NCI-H1436 (cell line): ENCODE data around the gene ETS2.

Experiments used
- DNase-seq: peaks from one replicate; lab custom pipeline; 2025; lab: John Stamatoyannopoulos, UW

ETS2 gene

GRCh38 chr21:38805328-38806152, at the start of gene ETS2:
Gene ETS2, plus strand, starts transcription at chr21:38805929. Its CDS starts 4,106 bp downstream, at chr21:38810035.
- peak; percentile 86 for DNase-seq

DNA sequence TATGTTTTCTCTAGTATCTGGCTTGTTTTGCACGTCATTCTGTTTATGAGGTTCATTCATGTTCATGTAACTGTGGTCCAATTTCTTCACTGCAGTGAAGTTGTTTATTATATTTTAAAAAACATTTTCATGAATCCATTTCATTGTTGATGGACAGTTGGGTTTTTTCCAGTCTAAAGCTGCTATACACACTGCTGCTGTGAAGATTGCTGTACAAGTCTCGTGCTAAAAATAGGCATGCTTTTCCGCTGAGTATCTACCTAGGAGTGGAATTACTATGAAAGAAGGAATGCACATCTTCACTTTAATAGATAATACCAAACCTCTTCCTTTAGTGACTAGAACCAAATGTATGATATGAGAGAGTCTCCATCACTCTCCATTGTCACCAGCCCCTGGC, 49.0 kb upstream of the ETS2 start:
- DNase-seq = no peak

- no peak for DNase-seq
These were observed 47.1 kb upstream of the ETS2 start for GRCh38 chr21:38758501-38759214.

DNA sequence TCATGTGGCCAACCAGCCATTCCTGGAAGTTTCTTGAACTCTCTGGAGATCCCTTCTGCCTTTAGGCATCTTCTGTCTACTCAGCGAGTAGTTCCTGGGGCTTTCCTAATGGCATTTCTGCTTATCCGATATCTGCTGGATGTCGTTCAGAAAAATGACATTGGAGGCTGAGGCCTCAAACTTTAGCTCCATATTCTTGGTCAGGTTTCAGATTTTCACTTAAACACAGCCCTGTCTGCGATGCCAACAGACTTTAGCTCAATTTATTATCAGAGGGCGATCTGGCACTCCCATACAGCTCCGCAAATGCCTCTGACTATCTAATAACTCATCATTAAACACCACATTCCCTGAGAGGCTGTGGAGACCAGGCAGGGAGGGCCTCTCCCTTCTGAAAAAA, 46.3 kb upstream of the ETS2 start:
- no peak for DNase-seq

DNA sequence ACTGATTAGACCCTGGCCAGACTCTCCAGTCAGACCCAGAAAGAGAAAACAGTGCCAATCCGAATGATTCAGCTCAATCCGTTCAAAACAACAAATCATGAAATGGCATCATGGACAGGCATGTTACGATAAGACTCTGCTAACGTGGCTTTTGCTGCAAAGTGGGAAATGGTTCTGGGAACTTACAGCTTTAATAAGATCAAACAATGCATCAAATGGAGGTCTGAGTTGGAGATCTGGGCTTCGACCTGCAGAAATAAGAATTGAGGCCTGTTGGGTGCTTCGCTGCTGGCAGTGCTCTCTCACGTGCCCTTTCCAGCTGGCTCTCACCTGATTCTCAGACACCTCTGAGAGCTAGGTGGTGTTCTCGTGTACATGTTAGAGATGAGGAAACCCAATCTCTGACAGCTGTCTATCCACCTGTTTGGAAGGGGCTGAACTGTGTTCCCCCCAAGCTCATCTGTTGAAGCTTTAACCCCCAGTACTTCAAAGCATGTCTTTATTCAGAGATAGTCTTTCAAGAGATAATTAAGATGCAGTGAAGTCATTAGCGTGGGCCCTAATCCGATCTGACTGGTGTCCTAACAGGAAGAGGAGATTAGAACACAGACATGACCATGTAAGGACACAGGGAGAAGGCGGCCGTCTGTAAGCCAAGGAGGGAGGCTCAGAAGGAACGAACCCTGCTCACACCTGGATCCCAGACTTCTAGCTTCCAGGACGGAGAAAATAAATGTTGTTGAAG, 45.5 kb upstream of the ETS2 start:
- no peak for DNase-seq

GRCh38 chr21:38760762-38761155, 45.0 kb upstream of the ETS2 start:
- DNase-seq = no peak

DNA sequence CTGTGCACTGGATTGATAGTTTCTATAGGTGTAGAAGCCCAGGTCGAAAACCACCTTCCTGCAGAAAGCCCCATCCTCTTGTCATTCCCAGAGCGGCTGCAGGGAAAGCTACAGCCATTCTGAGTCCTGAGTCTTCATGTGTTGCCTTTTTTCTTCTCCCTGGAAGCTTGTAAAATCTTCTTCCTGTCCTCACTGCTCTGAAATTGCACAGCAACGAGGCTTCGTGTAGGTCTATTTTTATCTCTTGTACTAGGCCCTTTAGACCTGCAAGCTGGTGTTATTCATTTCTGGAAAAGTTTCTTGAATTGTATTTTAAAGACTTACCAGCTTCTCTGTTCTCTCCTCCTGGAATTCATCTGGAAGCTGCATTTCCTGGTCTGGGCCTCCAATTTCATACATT, 44.2 kb upstream of the ETS2 start:
- no peak for DNase-seq

DNA sequence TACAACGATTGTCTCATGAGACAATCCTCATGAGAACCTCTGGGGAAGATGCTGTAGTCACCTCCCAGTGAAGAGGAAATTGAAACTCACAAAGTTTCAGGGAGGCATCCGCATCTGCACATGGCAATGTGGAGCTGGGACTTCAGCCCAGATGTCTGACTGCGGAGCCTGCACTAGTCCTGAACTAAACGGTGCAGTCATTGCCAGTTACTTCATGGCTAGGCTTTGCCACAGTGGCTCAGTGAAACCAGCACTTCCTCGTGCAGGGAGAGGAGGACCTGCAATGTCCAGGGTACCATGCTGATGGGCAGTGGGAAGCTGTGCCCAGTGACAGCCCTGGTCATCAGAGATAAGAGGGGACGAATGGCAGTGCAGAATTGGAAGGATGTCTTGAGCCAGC, 40.7 kb upstream of the ETS2 start:
- DNase-seq = no peak

- no peak for DNase-seq
These were observed 38.6 kb upstream of the ETS2 start for GRCh38 chr21:38766987-38767722.

DNA sequence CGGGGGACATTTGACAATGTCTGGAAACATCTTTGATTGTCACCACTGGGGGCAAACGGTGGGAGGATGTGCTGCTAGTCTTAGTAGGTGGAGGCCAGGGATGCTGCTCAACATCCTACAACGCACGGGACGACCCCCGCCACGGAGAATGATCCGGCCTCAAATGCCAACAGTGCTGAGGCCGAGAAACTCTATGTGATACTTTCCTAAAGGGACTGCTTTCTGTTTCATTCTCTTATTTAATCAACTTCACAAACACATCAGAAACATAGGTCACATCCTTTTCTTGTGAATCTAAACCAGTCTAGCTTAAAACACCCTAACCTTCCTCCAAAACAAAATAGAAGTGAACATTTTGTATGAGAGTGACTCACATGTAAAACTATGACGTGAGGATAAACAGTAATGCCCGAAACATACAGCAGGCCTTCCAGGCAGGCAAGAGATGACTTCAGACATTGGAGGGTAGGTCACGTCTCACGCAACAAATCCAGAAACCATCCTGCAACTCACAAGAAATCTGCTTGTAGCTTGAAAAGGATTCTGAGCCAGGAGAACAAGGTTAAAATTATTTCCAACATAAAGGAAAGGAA, 37.2 kb upstream of the ETS2 start:
- DNase-seq = no peak

- DNase-seq = no peak
These were observed 36.4 kb upstream of the ETS2 start for GRCh38 chr21:38769191-38769780.

GRCh38 chr21:38770660-38771059, 35.1 kb upstream of the ETS2 start:
- DNase-seq = no peak

GRCh38 chr21:38771536-38771935, 34.2 kb upstream of the ETS2 start:
- no peak for DNase-seq

DNA sequence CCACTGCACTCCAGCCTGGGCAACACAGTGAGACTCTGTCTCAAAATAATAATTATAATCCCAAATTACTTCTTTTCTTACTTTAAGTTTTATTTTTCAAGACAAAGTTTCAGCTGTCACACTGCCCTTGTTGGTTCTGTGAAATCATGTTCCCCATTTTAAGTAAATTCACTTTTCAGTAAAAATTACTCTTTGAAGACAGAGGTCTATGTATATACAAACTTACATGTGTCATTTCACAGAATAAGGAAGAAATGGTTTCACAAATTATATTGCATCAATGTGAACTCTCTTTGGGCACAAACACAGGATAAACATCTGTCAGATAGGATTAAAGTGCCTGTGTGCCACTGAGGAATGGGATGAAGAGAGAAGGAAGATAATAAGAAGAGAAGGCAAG, 33.1 kb upstream of the ETS2 start:
- no peak for DNase-seq

DNA sequence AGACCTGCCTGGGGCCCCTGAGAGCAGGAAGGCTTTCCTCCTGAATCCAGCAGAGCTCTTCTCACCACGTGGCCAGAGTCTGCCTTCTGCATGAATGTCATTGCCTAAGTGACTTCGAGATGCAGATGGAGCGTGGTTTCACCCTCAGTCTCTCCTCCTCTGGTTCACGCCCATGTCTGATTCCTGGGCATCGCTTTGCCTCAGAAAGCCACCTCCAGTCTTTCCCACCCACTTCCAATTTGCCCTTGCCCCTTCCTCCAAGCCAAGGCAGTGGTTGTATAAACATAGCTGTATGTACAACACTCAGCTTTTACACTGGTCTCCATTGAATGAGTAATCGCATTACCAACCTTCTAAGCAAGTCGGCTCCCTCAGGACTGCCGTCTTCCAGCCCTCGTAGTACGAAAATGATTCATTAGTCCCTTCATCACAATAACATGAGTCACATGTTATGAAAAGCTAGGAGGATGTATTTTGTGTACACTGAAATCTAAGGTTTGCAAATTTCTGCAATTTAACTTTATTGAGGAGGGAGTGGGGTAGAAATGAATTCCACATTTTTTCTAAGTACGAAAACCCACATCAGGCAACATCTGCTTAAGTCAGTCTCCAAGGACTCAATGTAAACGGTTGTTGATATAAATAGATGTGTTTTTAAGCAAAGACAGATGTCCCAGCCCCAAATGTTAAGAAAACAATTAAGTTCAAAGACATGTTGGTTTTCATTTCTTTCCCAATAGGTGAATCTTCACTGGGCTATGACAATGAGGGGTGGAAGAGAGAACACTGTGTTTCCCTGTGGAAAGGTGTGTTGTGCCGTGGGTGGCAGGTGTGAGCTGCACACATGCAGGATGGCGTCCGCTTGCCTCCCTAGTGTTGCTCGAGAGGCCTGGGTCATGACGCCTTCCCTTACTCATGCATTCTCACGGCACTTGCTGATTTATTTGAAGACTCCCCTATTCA, 32.3 kb upstream of the ETS2 start:
- peak; percentile 12 for DNase-seq

DNA sequence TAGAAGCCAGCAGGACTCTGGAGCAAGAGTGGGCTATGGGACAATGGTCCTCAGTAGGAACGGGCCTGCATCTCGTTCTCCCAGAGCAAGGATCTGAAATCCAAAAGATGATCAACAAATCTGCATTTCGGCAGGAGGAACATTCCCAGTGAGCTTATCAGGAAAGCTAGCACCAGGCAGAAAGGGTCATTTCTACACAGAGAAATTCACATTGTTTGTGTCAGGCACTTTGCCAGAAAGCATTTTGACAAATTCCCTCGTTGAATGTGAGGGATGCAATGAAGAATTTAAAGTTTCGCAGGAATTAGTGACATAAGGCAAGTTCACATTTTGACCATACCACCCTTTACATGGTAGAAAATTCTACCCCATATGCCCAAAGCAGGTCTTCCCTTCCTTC, 31.6 kb upstream of the ETS2 start:
- DNase-seq = no peak

DNA sequence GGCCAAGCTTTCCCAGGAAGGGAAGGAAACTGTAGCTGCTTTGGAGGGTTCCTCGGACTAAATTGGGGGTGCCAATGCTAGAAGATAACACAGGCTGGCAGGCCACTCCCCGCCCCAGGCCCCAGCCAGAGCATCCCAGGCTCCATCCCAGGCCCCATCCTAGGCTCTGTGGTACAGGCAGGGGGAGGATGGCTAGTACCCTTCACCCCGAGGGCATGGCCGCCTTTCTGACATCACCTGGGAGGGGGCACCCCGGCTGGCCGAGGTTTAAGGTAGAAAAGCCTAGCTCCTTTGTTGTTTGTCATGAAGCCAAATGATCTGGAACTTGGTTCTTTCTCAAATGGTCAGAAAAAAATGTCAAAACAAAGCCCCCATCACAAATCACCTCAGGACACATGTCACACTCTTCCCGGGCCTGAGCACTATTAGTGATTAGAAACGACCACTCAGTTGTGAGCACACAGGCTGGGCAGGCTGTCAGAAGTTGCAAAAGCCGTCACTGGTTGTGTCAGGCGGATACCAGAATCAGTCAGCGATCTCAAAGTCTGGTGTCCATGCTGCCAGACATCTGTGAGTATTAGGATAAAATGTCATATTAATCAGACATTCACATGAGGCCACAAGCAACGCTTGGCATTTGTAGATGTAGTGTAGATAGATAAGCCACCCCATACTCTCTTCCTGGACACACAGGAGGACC, 31.0 kb upstream of the ETS2 start:
- DNase-seq = no peak

DNA sequence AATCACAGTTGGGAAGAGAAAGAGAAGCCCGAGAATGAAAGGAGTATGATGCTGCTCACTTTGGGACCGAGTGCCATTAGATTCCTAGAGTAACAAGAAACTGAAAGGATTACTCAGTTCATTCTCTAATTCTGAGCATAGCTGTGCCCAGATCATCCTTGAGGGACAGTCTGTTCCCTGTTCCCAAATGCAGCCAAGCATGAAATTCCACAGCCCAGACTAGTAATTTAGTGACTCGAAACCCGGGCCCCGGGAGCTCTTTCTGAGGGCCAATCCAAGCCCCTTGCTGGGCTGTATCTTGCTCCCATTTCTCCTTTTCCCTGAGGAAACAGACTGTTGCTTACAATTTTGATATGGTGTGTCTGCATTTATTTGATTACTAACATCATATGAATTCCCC, 30.0 kb upstream of the ETS2 start:
- DNase-seq = no peak

GRCh38 chr21:38777015-38777414, 28.7 kb upstream of the ETS2 start:
- DNase-seq = no peak

DNA sequence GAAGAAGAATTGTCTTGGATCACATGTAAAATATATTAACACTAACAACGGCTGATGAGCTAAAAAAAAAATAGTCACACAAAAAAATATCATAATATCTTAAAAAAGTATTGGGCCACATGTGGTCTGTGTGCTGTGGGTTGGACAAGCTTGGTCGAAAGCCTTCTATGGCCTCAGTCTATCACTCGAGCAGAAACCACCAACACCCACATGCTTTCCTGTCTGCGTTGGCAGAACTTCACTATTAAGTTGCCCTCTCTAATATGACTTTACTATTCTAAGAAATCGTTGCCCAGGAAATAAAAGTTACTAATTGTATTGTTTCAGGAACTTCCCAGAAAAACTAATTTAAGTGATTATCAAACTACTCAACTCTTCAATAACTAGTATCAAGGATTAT, 28.2 kb upstream of the ETS2 start:
- DNase-seq = no peak
